ENCODE measurements around the gene SULF2.

The SULF2 gene

DNA sequence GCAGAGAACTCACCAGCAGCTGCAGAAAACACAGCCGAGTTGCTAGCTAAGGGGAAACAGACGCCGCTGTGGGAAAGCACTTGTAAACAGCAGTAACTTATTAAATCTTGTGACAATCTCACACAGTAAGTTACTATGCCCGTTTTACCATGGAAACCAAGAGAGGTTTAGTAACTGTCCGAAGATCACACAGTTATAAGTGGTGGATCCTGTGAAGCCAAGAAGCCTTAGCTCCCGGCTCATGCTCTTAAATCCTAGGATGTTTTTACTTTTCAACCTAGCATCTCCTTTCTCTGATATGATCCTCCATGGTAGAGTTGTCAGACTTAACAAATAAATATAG is 1.5 kb upstream of the SULF2 start:
- in situ Hi-C loops (cut with HindIII; ENCODE audit: low pct_unique_long_range_greater_than_20kb, low sequenced_read_pairs), result no loop called here
- TF ChIP-seq JUND (IDR thresholded peaks at IDR 0.05; ENCODE audit: low read depth), result no peak
- no peak for DNase-seq (ENCODE audit: low read depth in 1 of 2, low spot score in 1 of 2)

- in situ Hi-C loops (cut with HindIII; ENCODE audit: low pct_unique_long_range_greater_than_20kb, low sequenced_read_pairs), result no loop called here
- no peak for TF ChIP-seq JUND (IDR thresholded peaks at IDR 0.05; ENCODE audit: low read depth)
- DNase-seq (ENCODE audit: low read depth in 1 of 2, low spot score in 1 of 2), result peak; percentile 76 to 87
These were observed 828 bp upstream of the SULF2 start for GRCh38 chr20:47785854-47786764.

GRCh38 chr20:47784599-47785310 is 526 bp downstream of the SULF2 start:
- TF ChIP-seq JUND (IDR thresholded peaks at IDR 0.05; ENCODE audit: low read depth), result no peak
- in situ Hi-C loops (cut with HindIII; ENCODE audit: low pct_unique_long_range_greater_than_20kb, low sequenced_read_pairs), result no loop called here
- peak; percentile 49 to 50 for DNase-seq (ENCODE audit: low read depth in 1 of 2, low spot score in 1 of 2)

- no peak for DNase-seq (ENCODE audit: low read depth in 1 of 2, low spot score in 1 of 2)
- in situ Hi-C loops (cut with HindIII; ENCODE audit: low pct_unique_long_range_greater_than_20kb, low sequenced_read_pairs), result no loop called here
- TF ChIP-seq JUND (IDR thresholded peaks at IDR 0.05; ENCODE audit: low read depth), result no peak
These were observed 1.3 kb downstream of the SULF2 start for GRCh38 chr20:47783828-47784598.

DNA sequence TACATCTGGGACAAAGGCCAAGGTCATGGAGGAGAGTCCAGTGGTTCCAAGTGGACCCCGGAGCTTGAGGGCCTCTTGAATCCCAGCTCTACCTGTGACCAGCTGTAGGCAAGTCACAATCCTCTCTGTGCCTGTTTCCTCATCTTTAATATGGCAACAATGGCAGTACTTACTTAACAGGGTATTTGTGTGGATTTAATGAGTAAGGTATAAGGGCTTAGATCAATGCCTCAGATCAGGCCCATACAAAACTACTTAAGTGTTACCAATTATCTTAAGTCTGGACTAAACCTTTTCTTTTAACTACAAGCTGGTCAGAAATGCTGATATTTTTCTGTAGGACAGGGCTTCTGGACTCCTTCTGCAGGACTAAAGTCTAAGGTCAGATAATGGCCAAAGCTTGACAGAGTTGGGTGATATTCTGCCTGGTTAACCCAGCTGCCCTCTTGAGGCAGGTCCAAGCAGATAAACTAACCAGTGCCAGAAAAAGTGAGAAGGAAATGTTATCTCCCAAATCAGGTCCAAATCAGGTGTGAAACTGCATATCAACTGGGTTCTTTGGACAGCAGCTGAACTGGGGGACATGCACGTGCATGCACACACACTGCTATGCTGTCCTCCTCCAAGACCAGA is 2.2 kb downstream of the SULF2 start:
- DNase-seq (ENCODE audit: low read depth in 1 of 2, low spot score in 1 of 2), result no peak
- in situ Hi-C loops (cut with HindIII; ENCODE audit: low pct_unique_long_range_greater_than_20kb, low sequenced_read_pairs), result no loop called here
- no peak for TF ChIP-seq JUND (IDR thresholded peaks at IDR 0.05; ENCODE audit: low read depth)

- no peak for TF ChIP-seq JUND (IDR thresholded peaks at IDR 0.05; ENCODE audit: low read depth)
- in situ Hi-C loops (cut with HindIII; ENCODE audit: low pct_unique_long_range_greater_than_20kb, low sequenced_read_pairs), result no loop called here
- no peak for DNase-seq (ENCODE audit: low read depth in 1 of 2, low spot score in 1 of 2)
These were observed 3.2 kb downstream of the SULF2 start for GRCh38 chr20:47782076-47782475.

GRCh38 chr20:47781632-47782031 is 3.6 kb downstream of the SULF2 start:
- in situ Hi-C loops (cut with HindIII; ENCODE audit: low pct_unique_long_range_greater_than_20kb, low sequenced_read_pairs), result no loop called here
- DNase-seq (ENCODE audit: low read depth in 1 of 2, low spot score in 1 of 2), result no peak
- TF ChIP-seq JUND (IDR thresholded peaks at IDR 0.05; ENCODE audit: low read depth), result no peak

- TF ChIP-seq JUND (IDR thresholded peaks at IDR 0.05; ENCODE audit: low read depth), result no peak
- DNase-seq (ENCODE audit: low read depth in 1 of 2, low spot score in 1 of 2), result no peak
- in situ Hi-C loops (cut with HindIII; ENCODE audit: low pct_unique_long_range_greater_than_20kb, low sequenced_read_pairs), result no loop called here
These were observed 4.4 kb downstream of the SULF2 start for GRCh38 chr20:47780720-47781389.

DNA sequence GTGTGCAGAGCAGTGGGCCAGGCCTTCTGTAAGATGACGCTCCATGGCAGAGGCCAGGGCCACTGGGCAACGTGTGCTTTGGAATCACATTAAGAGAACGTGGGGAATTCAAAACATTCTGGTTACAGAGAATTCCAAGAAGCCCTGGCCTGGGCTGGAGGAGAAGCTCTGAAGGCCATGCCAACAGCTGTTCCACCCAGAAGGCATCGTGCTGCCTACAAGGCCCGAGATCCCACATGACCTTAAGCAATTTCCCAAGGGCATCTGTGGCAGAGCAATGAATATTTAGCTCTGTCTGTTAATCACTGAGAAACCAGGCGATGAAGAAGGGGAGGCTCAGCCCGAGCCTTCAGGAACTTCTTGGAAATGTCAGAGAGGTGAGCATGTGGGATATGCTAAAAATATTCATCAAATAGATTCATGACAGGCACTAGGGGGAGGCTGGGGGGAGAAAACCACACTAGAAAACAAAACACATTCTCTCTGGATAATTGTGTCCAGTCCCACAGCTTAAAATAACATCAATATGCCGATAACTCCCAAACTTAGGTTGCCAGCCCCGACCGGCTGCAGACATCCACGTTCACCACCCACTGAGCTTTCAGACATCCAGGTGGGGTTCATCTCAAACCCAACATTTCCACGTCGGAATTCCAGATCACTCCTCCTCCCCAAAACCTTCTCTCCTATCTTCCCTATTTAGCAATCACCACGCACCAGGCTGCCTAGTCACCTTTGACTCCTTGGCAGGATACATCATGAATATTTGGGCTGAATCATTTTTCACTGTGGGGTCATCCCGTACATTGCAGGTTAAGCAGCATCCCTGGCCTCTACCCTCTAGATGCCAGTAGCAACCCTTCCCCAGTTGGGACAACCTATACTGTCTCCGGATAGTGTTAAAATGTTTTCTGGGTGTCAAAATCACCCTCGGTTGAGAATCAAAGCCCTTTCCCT is 6.6 kb downstream of the SULF2 start:
- in situ Hi-C loops (cut with HindIII; ENCODE audit: low pct_unique_long_range_greater_than_20kb, low sequenced_read_pairs), result no loop called here
- no peak for DNase-seq (ENCODE audit: low read depth in 1 of 2, low spot score in 1 of 2)

DNA sequence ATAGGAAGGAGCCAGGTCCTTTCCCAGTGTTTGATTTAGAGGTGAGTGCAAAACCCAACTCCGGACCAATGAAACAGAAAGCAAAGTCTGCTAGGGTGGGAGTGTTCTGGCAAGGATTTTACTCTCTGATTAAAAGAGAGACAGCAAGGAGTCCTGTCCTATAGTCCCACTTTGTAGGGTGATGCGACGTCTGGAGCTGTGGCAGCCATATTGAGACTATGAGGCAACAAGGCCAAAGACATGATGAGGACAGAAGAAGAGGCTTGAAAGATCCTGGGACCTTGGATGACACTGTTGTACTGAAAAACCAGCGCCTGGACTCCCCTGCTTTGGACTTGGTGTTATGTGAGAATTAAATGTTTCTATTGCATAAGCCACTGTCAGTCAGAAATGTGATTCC is 8.1 kb downstream of the SULF2 start:
- no peak for DNase-seq (ENCODE audit: low read depth in 1 of 2, low spot score in 1 of 2)
- in situ Hi-C loops (cut with HindIII; ENCODE audit: low pct_unique_long_range_greater_than_20kb, low sequenced_read_pairs), result no loop called here
- no peak for TF ChIP-seq JUND (IDR thresholded peaks at IDR 0.05; ENCODE audit: low read depth)

More for the DNA sequence above, 6.6 kb downstream of the SULF2 start:
- no peak for TF ChIP-seq JUND (IDR thresholded peaks at IDR 0.05; ENCODE audit: low read depth)

GRCh38 chr20:47776639-47777038 is 8.6 kb downstream of the SULF2 start:
- no peak for DNase-seq (ENCODE audit: low read depth in 1 of 2, low spot score in 1 of 2)
- in situ Hi-C loops (cut with HindIII; ENCODE audit: low pct_unique_long_range_greater_than_20kb, low sequenced_read_pairs), result no loop called here
- no peak for TF ChIP-seq JUND (IDR thresholded peaks at IDR 0.05; ENCODE audit: low read depth)

Measured in T47D (cell line).